Left ventricle myocardium superior (tissue), 1 donor: ENCODE measurements around the gene ANKRD12. TPM values are rescaled to one million over a fixed set of nuclear protein-coding genes. Genes with fewer than 3 reads are reported as not detected.
"Not testable (repeated sequence)": the region's sequence is repeated elsewhere in the genome, so short reads cannot be mapped to it uniquely, and the experiment has no call there.

ENCODE experiments used
- ATAC-seq: fragments of 200-7000 bp; cut with Tn5 transposase; one replicate; pipeline ENCODE4 v1.9.1; 2020; ENCODE audit warnings: mild to moderate bottlenecking, moderate library complexity
- DNase-seq: peaks from one replicate; pipeline ENCODE4 v3.0.0-alpha.2; 2020
- intact Hi-C: fragments of 100-400 bp; cut with micrococcal nuclease; formaldehyde crosslinking; loops from one replicate; pipeline ENCODE4 v1.11.0; 2022
- total RNA-seq: library from RNA; stranded (reverse); fragmentation: NEBNext Ultra II Directional; extraction: Animal tissue kit (Norgen Biotek cat#: 25700); gene quantifications from one replicate; pipeline ENCODE4 v1.2.1, GENCODE V29; 2021
- donor health status: DM: no; HTN: yes; CAD: no; lungs with severe emphysema.

The ANKRD12 gene
- total RNA-seq, 1 donor from 2014 or later = 46.1 TPM

GRCh38 chr18:9259173-9259572, 122.6 kb downstream of the ANKRD12 start:
- no peak for DNase-seq
- intact Hi-C loops = no loop called here
- no peak for ATAC-seq

- peak; percentile 52 for ATAC-seq
Measured at GRCh38 chr18:9260388-9261380, 124.1 kb downstream of the ANKRD12 start.

GRCh38 chr18:9263264-9263663, 126.7 kb downstream of the ANKRD12 start:
- intact Hi-C loops = no loop called here
- DNase-seq = no peak
- no peak for ATAC-seq

More at GRCh38 chr18:9260388-9261380, 124.1 kb downstream of the ANKRD12 start:
- DNase-seq = no peak
- intact Hi-C loops = no loop called here

- ATAC-seq, intact Hi-C loops, DNase-seq: not testable (repeated sequence)
Measured at GRCh38 chr18:9264797-9265196, 128.2 kb downstream of the ANKRD12 start.

- ATAC-seq (no peak), DNase-seq (no peak)
- intact Hi-C loops = no loop called here
Measured at GRCh38 chr18:9273221-9273620, 136.6 kb downstream of the ANKRD12 start.

- no peak for DNase-seq
- intact Hi-C loops = no loop called here
- no peak for ATAC-seq
Measured at GRCh38 chr18:9275890-9276289, 139.3 kb downstream of the ANKRD12 start.

GRCh38 chr18:9278028-9278427, 141.4 kb downstream of the ANKRD12 start:
- intact Hi-C loops = no loop called here
- ATAC-seq = no peak
- no peak for DNase-seq

- DNase-seq (no peak), ATAC-seq (no peak)
- intact Hi-C loops = no loop called here
Measured at GRCh38 chr18:9280849-9281248, 144.3 kb downstream of the ANKRD12 start.

- intact Hi-C loops = no loop called here
- no peak for DNase-seq
- ATAC-seq = no peak
Measured at GRCh38 chr18:9281780-9282179, 145.2 kb downstream of the ANKRD12 start.

- intact Hi-C loops = no loop called here
- no peak for DNase-seq
- ATAC-seq = no peak
Measured at GRCh38 chr18:9283791-9284190, 147.2 kb downstream of the ANKRD12 start.

GRCh38 chr18:9285604-9286003, 149.0 kb downstream of the ANKRD12 start:
- intact Hi-C loops = no loop called here
- no peak for ATAC-seq
- no peak for DNase-seq

GRCh38 chr18:9287036-9287435, 150.5 kb downstream of the ANKRD12 start:
- intact Hi-C loops = no loop called here
- no peak for DNase-seq
- no peak for ATAC-seq

- ATAC-seq (no peak), DNase-seq (no peak)
- intact Hi-C loops = no loop called here
Measured at GRCh38 chr18:9289698-9290097, 153.1 kb downstream of the ANKRD12 start.

GRCh38 chr18:9290156-9290555, 153.6 kb downstream of the ANKRD12 start:
- intact Hi-C loops = no loop called here
- no peak for DNase-seq
- ATAC-seq = no peak

GRCh38 chr18:9292047-9292446, 155.5 kb downstream of the ANKRD12 start:
- ATAC-seq (no peak), DNase-seq (no peak)
- intact Hi-C loops = no loop called here

GRCh38 chr18:9293948-9294347, 157.4 kb downstream of the ANKRD12 start:
- DNase-seq = no peak
- intact Hi-C loops = no loop called here
- ATAC-seq = no peak

GRCh38 chr18:9296233-9297006, 159.8 kb downstream of the ANKRD12 start:
- DNase-seq (no peak), ATAC-seq (no peak)
- intact Hi-C loops = no loop called here

- intact Hi-C loops = no loop called here
- DNase-seq = no peak
- no peak for ATAC-seq
Measured at GRCh38 chr18:9297007-9297393, 160.4 kb downstream of the ANKRD12 start.

- no peak for ATAC-seq
- intact Hi-C loops = no loop called here
- no peak for DNase-seq
Measured at GRCh38 chr18:9304388-9305070, 167.9 kb downstream of the ANKRD12 start.

- no peak for ATAC-seq
- DNase-seq = no peak
- intact Hi-C loops = no loop called here
Measured at GRCh38 chr18:9319333-9319732, 182.8 kb downstream of the ANKRD12 start.
